Epithelial cell of proximal tubule (primary cell): ENCODE measurements around the gene PCDHA9. TPM values are rescaled to one million over a fixed set of nuclear protein-coding genes. Genes with fewer than 3 reads are reported as not detected.
"Not testable (repeated sequence)": the region's sequence is repeated elsewhere in the genome, so short reads cannot be mapped to it uniquely, and the experiment has no call there.

Source experiments
- DNase-seq: peaks from one replicate; pipeline ENCODE4 v3.0.0-alpha.2; 2011; ENCODE audit warnings: low read depth
- H3K4me3 ChIP-seq: 2 replicates; pipeline ENCODE4 v1.5.1; 2011; ENCODE audit warnings: low read depth, mild to moderate bottlenecking, low read length
- CTCF ChIP-seq: conservative IDR thresholded peaks from 2 replicates; pipeline ENCODE4 v1.5.1; 2012; ENCODE audit warnings: low read depth, mild to moderate bottlenecking, low read length
- total RNA-seq: library from RNA; depleted of rRNA; stranded (reverse); fragments of >200 nt; gene quantifications from 2 replicates; pipeline ENCODE4 v1.2.3, GENCODE V29; 2015

Gene PCDHA9
- total RNA-seq, 1 donor from 2014 or later, result not detected

DNA sequence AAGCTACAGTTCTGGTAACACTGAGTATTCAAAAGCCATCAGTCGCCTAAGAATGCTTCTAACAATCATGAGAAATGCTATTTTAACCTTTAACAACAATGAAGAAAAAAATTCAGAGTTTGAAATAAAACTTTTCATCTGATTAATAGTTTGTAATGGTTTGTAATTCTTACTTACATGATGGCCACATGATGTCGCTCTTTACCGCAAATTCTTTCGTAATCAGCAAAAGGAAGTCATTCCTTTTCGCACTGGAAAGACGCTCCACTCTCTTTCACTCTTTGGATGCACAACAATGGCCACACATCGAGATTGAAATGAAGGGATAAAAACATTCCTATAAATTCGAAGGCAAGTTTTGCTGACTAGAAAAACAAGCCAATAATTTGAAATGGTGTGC is 14.2 kb upstream of the PCDHA9 start, which contains the start of gene PCDHA7:
TSS of gene PCDHA7 (plus strand) at position 277 of the 400 bp plus-strand sequence. CDS start at position 392, 115 bp downstream.
- TF ChIP-seq CTCF, result peak; percentile 16
- H3K4me3 ChIP-seq, result peak within 1 kb of the TSS; percentile 11
- no peak for DNase-seq

DNA sequence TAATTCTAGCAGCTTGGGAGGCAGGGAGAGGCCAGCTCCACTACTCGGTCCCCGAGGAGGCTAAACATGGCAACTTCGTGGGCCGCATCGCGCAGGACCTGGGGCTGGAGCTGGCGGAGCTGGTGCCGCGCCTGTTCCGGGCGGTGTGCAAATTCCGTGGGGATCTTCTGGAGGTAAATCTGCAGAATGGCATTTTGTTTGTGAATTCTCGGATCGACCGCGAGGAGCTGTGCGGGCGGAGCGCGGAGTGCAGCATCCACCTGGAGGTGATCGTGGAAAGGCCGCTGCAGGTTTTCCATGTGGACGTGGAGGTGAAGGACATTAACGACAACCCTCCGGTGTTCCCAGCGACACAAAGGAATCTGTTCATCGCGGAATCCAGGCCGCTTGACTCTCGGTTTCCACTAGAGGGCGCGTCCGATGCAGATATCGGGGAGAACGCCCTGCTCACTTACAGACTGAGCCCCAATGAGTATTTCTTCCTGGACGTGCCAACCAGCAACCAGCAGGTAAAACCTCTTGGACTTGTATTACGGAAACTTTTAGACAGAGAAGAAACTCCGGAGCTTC is 13.7 kb upstream of the PCDHA9 start:
- peak overlapping the region; percentile 11 for H3K4me3 ChIP-seq
- not testable (repeated sequence) for DNase-seq

DNA sequence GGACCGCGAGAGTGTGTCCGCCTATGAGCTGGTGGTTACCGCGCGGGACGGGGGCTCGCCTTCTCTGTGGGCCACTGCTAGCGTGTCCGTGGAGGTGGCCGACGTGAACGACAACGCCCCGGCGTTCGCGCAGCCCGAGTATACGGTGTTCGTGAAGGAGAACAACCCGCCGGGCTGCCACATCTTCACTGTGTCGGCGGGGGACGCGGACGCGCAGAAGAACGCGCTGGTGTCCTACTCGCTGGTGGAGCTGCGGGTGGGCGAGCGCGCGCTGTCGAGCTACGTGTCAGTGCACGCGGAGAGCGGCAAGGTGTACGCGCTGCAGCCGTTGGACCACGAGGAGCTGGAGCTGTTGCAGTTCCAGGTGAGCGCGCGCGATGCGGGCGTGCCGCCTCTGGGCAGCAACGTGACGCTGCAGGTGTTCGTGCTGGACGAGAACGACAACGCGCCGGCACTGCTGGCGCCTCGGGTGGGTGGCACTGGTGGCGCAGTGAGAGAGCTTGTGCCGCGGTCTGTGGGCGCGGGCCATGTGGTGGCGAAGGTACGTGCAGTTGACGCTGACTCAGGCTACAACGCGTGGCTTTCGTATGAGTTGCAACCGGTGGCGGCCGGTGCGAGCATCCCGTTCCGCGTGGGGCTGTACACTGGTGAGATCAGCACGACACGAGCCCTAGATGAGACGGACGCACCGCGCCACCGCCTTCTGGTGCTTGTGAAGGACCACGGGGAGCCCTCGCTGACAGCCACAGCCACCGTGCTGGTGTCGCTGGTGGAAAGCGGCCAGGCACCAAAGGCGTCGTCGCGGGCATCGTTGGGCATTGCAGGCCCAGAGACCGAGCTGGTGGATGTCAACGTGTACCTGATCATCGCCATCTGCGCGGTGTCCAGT is 12.3 kb upstream of the PCDHA9 start:
- TF ChIP-seq CTCF, result no peak
- H3K4me3 ChIP-seq, result no peak overlapping the region
- no peak for DNase-seq

DNA sequence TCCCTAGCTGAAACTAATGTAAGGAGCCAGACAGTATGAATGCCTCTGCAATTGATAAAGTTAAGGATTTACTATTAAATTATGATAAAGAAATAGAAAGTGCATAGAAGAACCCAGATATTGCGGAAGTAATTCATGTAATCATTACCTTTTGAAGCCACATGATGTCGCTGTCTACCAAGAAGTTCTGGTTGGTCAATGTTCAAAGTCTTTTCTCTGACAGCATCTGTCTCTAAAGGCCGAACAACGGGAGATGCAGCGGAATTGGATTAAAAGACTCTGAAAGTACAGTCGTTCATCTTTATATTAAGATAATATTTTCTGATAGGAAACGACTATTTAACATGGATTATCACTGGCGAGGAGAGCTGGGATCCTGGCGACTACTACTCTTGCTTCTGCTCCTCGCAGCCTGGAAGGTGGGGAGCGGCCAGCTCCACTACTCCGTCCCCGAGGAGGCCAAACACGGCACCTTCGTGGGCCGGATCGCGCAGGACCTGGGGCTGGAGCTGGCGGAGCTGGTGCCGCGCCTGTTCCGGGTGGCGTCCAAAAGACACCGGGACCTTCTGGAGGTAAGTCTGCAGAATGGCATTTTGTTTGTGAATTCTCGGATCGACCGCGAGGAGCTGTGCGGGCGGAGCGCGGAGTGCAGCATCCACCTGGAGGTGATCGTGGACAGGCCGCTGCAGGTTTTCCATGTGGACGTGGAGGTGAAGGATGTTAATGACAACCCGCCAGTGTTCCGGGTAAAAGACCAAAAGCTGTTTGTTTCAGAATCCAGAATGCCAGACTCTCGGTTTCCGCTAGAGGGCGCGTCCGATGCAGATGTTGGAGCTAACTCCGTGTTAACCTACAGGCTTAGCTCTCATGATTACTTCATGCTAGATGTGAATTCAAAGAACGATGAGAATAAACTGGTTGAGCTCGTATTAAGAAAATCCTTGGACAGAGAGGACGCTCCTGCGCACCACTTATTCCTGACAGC is 6.9 kb upstream of the PCDHA9 start, which contains the start of gene PCDHA8:
TSS of gene PCDHA8 (plus strand) at position 210 of the 985 bp plus-strand sequence. CDS start at position 345, 135 bp downstream.
- H3K4me3 ChIP-seq, result peak within 1 kb of the TSS; percentile 13
- TF ChIP-seq CTCF, result peak; percentile 40
- no peak for DNase-seq

DNA sequence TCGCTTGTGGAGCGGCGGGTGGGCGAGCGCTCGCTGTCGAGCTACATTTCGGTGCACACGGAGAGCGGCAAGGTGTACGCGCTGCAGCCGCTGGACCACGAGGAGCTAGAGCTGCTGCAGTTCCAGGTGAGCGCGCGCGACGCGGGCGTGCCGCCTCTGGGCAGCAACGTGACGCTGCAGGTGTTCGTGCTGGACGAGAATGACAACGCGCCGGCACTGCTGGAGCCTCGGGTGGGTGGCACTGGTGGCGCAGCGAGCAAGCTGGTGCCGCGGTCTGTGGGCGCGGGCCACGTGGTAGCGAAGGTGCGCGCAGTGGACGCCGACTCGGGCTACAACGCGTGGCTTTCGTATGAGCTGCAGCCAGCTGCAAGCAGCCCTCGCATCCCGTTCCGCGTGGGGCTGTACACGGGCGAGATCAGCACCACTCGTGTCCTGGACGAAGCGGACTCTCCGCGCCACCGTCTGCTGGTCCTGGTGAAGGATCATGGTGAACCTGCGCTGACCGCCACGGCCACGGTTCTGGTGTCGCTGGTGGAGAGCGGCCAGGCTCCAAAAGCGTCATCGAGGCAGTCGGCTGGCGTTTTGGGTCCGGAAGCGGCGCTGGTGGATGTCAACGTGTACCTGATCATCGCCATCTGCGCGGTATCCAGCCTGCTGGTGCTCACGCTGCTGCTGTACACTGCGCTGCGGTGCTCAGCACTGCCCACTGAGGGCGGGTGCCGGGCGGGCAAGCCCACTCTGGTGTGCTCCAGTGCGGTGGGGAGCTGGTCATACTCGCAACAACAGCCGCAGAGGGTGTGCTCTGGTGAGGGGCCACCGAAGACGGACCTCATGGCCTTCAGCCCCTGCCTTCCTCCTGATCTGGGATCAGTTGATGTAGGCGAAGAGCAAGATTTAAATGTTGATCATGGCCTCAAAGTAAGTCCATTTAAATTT is 5.1 kb upstream of the PCDHA9 start:
- DNase-seq, result no peak
- TF ChIP-seq CTCF, result no peak
- H3K4me3 ChIP-seq, result no peak overlapping the region

GRCh38 chr5:140849831-140850634 is 1.9 kb downstream of the PCDHA9 start:
- not testable (repeated sequence) for DNase-seq

More at GRCh38 chr5:140849831-140850634, 1.9 kb downstream of the PCDHA9 start:
- not testable (repeated sequence) for H3K4me3 ChIP-seq
